Ishikawa (cell line): ENCODE measurements around the gene GATA1.

Source experiments
- CEBPB ChIP-seq: IDR thresholded peaks from 2 replicates; pipeline ENCODE4 v1.6.1; 2012
- CREB1 ChIP-seq: IDR thresholded peaks from 2 replicates; pipeline ENCODE4 v1.6.1; 2012; ENCODE audit warnings: low read depth
- EGR1 ChIP-seq: IDR thresholded peaks from 2 replicates; pipeline ENCODE4 v1.6.1; 2012
- EP300 ChIP-seq: IDR thresholded peaks from 2 replicates; pipeline ENCODE4 v1.6.1; 2012; ENCODE audit warnings: borderline replicate concordance
- FOXM1 ChIP-seq: IDR thresholded peaks from 2 replicates; pipeline ENCODE4 v1.6.1; 2012; ENCODE audit warnings: low read depth, borderline replicate concordance
- NFIC ChIP-seq: IDR thresholded peaks from 2 replicates; pipeline ENCODE4 v1.6.1; 2012
- RAD21 ChIP-seq: IDR thresholded peaks from 2 replicates; pipeline ENCODE4 v1.6.1; 2012; ENCODE audit warnings: low read depth
- TAF1 ChIP-seq: IDR thresholded peaks from 2 replicates; pipeline ENCODE4 v1.6.1; 2012; ENCODE audit warnings: low read depth, mild to moderate bottlenecking
- TCF12 ChIP-seq: IDR thresholded peaks from 2 replicates; pipeline ENCODE4 v1.6.1; 2012; ENCODE audit warnings: low read depth
- TEAD4 ChIP-seq: IDR thresholded peaks from 2 replicates; pipeline ENCODE4 v1.6.1; 2012
- YY1 ChIP-seq: IDR thresholded peaks from 2 replicates; pipeline ENCODE4 v1.6.1; 2012; ENCODE audit warnings: low read depth
- ZBTB7A ChIP-seq: IDR thresholded peaks from 2 replicates; pipeline ENCODE4 v1.6.1; 2012; ENCODE audit warnings: low read depth
- TF ChIP-seq, protein P1 (sequence below): IDR thresholded peaks from 2 replicates; pipeline ENCODE4 v1.6.1; 2012; ENCODE audit warnings: low read depth, mild to moderate bottlenecking
- TF ChIP-seq, protein P2 (sequence below): IDR thresholded peaks from 2 replicates; pipeline ENCODE4 v1.6.1; 2012
- TF ChIP-seq, protein P3 (sequence below): IDR thresholded peaks from 2 replicates; pipeline ENCODE4 v1.6.1; 2012

The GATA1 gene

DNA sequence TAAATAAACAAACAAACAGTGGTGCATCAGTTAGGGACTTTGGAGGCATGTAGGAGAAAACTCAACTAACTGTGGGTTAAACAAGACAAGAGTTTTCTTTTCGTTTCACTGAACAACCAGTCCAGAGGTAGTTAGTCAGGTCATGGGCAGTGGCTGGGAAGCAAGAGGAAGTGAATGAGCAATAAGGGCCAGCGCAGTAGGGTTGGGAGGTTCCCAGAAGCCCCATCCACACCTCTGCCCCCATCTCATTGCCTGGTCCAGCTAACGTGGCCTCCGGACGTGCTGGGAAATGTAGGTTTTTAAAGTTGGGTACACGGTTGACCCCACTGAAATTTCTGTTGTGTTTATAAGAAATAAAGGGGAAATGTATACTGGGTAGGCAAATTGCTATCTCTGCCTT, 16.1 kb upstream of the GATA1 start:
- TF ChIP-seq RAD21 (no peak), TCF12 (no peak), TEAD4 (no peak), NFIC (no peak), YY1 (no peak), EGR1 (no peak), EP300 (no peak), FOXM1 (no peak), ZBTB7A (no peak), TAF1 (no peak), CREB1 (no peak)
- TF ChIP-seq, protein P1, sequence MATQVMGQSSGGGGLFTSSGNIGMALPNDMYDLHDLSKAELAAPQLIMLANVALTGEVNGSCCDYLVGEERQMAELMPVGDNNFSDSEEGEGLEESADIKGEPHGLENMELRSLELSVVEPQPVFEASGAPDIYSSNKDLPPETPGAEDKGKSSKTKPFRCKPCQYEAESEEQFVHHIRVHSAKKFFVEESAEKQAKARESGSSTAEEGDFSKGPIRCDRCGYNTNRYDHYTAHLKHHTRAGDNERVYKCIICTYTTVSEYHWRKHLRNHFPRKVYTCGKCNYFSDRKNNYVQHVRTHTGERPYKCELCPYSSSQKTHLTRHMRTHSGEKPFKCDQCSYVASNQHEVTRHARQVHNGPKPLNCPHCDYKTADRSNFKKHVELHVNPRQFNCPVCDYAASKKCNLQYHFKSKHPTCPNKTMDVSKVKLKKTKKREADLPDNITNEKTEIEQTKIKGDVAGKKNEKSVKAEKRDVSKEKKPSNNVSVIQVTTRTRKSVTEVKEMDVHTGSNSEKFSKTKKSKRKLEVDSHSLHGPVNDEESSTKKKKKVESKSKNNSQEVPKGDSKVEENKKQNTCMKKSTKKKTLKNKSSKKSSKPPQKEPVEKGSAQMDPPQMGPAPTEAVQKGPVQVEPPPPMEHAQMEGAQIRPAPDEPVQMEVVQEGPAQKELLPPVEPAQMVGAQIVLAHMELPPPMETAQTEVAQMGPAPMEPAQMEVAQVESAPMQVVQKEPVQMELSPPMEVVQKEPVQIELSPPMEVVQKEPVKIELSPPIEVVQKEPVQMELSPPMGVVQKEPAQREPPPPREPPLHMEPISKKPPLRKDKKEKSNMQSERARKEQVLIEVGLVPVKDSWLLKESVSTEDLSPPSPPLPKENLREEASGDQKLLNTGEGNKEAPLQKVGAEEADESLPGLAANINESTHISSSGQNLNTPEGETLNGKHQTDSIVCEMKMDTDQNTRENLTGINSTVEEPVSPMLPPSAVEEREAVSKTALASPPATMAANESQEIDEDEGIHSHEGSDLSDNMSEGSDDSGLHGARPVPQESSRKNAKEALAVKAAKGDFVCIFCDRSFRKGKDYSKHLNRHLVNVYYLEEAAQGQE, result no peak
- TF ChIP-seq, protein P2, sequence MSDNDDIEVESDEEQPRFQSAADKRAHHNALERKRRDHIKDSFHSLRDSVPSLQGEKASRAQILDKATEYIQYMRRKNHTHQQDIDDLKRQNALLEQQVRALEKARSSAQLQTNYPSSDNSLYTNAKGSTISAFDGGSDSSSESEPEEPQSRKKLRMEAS, result no peak
- TF ChIP-seq, protein P3, sequence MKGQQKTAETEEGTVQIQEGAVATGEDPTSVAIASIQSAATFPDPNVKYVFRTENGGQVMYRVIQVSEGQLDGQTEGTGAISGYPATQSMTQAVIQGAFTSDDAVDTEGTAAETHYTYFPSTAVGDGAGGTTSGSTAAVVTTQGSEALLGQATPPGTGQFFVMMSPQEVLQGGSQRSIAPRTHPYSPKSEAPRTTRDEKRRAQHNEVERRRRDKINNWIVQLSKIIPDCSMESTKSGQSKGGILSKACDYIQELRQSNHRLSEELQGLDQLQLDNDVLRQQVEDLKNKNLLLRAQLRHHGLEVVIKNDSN, result no peak

DNA sequence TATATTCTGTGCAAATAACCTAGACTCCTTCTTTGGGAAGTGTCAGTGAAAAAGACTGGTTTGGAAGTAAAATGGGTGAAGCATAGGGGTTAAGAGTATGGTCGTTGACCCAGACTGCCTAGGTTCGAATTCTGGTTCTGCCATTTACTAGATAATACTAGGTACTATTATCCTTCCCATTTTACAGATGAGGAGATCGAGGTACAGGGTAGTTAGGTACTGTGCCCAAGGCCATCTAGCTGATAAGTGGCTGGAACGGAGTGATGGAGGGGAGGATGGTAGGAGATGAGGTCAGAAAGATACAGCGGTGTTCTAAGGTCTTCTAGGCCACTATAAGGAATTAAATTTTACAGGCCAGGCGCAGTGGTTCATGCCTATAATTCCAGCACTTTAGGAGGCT, 13.8 kb upstream of the GATA1 start:
- TF ChIP-seq, protein P2, result no peak
- TF ChIP-seq CEBPB (no peak), FOXM1 (no peak), ZBTB7A (no peak), EGR1 (no peak), TEAD4 (no peak), NFIC (no peak), TCF12 (no peak), CREB1 (no peak), EP300 (no peak), TAF1 (no peak), YY1 (no peak), RAD21 (no peak)
- TF ChIP-seq, protein P3, result no peak
- TF ChIP-seq, protein P1, result no peak

DNA sequence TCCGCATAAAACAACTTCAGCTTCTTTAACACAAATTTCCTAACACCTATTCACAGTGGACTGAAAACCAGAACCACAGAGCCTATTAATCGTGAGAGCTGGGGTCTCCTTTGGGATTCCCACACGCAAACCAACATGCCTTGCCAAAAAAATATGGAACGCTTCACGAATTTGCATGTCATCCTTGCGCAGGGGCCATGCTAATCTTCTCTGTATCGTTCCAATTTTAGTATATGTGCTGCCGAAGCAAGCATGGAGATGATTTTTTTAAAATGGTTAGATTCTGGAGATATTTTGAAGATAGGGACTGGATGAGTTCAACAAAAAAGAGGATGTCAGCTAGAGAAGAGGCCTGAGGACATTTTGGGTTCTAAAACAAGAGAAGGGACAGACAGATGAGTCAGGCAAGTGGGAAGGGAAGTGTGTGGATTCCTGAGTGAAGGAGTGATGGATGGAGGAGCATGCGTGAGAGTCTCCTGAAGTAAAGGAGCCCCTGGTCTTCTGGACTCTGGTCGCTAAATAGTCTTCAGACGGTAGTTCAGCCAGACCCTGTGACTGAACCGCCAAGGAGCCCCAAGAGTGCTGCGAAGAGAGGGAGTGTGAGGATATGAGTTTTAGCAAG, 9.5 kb upstream of the GATA1 start:
- no peak for TF ChIP-seq CEBPB
- TF ChIP-seq NFIC, result no peak
- TF ChIP-seq, protein P2, result no peak
- TF ChIP-seq, protein P3, result no peak
- TF ChIP-seq TAF1, result no peak
- no peak for TF ChIP-seq FOXM1
- no peak for TF ChIP-seq ZBTB7A
- no peak for TF ChIP-seq TEAD4
- no peak for TF ChIP-seq YY1
- TF ChIP-seq EP300, result no peak
- TF ChIP-seq RAD21, result no peak
- TF ChIP-seq, protein P1, result no peak
- no peak for TF ChIP-seq EGR1
- no peak for TF ChIP-seq CREB1
- no peak for TF ChIP-seq TCF12

DNA sequence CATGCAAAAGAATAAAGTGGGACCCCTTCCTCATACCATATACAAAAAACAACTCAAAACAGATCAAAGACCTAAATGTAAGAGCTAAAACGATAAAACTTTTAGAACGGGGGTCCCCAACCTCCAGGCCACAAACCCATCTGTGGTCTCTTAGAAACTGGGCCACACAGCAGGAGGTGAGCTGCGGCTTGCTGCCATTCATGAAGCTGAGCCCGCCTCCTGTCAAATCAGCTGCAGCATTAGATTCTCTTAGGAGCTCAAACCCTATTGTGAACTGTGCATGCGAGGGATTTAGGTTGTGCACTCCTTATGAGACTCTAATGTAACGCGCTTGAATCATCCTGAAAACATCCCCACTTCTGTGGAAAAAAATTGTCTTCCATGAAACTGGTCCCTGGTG, 7.0 kb upstream of the GATA1 start:
- TF ChIP-seq ZBTB7A, result no peak
- TF ChIP-seq TEAD4, result no peak
- no peak for TF ChIP-seq TAF1
- TF ChIP-seq NFIC, result no peak
- TF ChIP-seq YY1, result no peak
- TF ChIP-seq, protein P1, result no peak
- TF ChIP-seq RAD21, result no peak
- no peak for TF ChIP-seq CREB1
- TF ChIP-seq TCF12, result no peak
- TF ChIP-seq, protein P2, result no peak
- TF ChIP-seq FOXM1, result no peak
